Common myeloid progenitor, CD34-positive (primary cell): ENCODE results near the gene ZNG1B. TPM values are rescaled to one million over a fixed set of nuclear protein-coding genes. Genes with fewer than 3 reads are reported as not detected.
"Not testable (repeated sequence)": the region's sequence is repeated elsewhere in the genome, so short reads cannot be mapped to it uniquely, and the experiment has no call there.

Source experiments
- CTCF ChIA-PET: fragments of 350-600 bp; sonication (Branson Sonifier 250); formaldehyde crosslinking; loops from one replicate; lab custom pipeline; 2021; ENCODE audit warnings: antibody characterized with exemption; lab: Charles Lee
- POLR2A ChIA-PET: fragments of 350-600 bp; sonication (Branson Sonifier 250); formaldehyde crosslinking; loops from one replicate; lab custom pipeline; 2021; ENCODE audit warnings: antibody characterized with exemption; lab: Charles Lee
- DNase-seq, 3 donors: peaks; one replicate each; pipeline versions ENCODE4 v3.0.0 to v3.0.0-alpha.2; 2013
- H3K27ac ChIP-seq, 2 experiments: 1 replicate in 1 of 2; 2 replicates in 1 of 2; pipeline ENCODE4 v1.7.0; 2013; ENCODE audit warnings: inconsistent platforms in 2 of 2, low read length in 2 of 2, mild to moderate bottlenecking in 2 of 2, low read depth in 1 of 2, moderate library complexity in 1 of 2; ENCODE audit not compliant: severe bottlenecking in 2 of 2, insufficient read depth in 1 of 2, poor library complexity in 1 of 2
- H3K27me3 ChIP-seq, 5 experiments: replicated peaks in 2 of 5; 1 replicate in 3 of 5; 2 replicates in 2 of 5; pipeline versions ENCODE4 v1.6.1 to v1.7.0; 2013; ENCODE audit warnings: low read length in 4 of 5, mild to moderate bottlenecking in 2 of 5, moderate library complexity in 2 of 5, inconsistent platforms in 1 of 5; ENCODE audit not compliant: insufficient read depth in 5 of 5, control insufficient read depth in 4 of 5
- H3K36me3 ChIP-seq, 4 experiments: 1 replicate in 2 of 4; 2 replicates in 2 of 4; pipeline versions ENCODE4 v1.6.1 to v1.7.0; 2013; ENCODE audit warnings: low read length in 3 of 4, control low read depth in 1 of 4, mild to moderate bottlenecking in 1 of 4; ENCODE audit not compliant: control insufficient read depth in 4 of 4, insufficient read depth in 4 of 4
- H3K4me1 ChIP-seq, 4 experiments: 1 replicate in 3 of 4; 2 replicates in 1 of 4; pipeline versions ENCODE4 v1.6.1 to v1.7.1; 2013; ENCODE audit warnings: low read length in 3 of 4, mild to moderate bottlenecking in 3 of 4, control low read depth in 1 of 4, inconsistent platforms in 1 of 4, moderate library complexity in 1 of 4; ENCODE audit not compliant: control insufficient read depth in 4 of 4, insufficient read depth in 4 of 4; ENCODE audit errors: control extremely low read depth in 1 of 4
- H3K4me3 ChIP-seq, 7 experiments: 1 replicate in 4 of 7; 2 replicates in 3 of 7; pipeline versions ENCODE4 v1.5.1 to v1.7.0; 2013; ENCODE audit warnings: mild to moderate bottlenecking in 7 of 7, low read length in 6 of 7, moderate library complexity in 6 of 7, inconsistent platforms in 2 of 7, low read depth in 2 of 7, control low read depth in 1 of 7; ENCODE audit not compliant: insufficient read depth in 4 of 7, control insufficient read depth in 1 of 7; ENCODE audit errors: extremely low read depth in 1 of 7
- H3K9me3 ChIP-seq, 5 experiments: 1 replicate in 4 of 5; 2 replicates in 1 of 5; pipeline versions ENCODE4 v1.6.1 to v1.7.1; 2013; ENCODE audit warnings: low read length in 4 of 5, mild to moderate bottlenecking in 2 of 5, inconsistent platforms in 1 of 5, low read depth in 1 of 5, moderate library complexity in 1 of 5; ENCODE audit not compliant: control insufficient read depth in 4 of 5, insufficient read depth in 2 of 5; ENCODE audit errors: control extremely low read depth in 1 of 5
- WGBS: methylation state at CpG from one replicate; pipeline ENCODE4 v1.1.5; 2013; ENCODE audit not compliant: insufficient coverage; 5-methylcytosine and 5-hydroxymethylcytosine counted together
- polyA plus RNA-seq: library from polyadenylated mRNA; unstranded; fragments of 120-200 nt; gene quantifications from one replicate; pipeline ENCODE4 v1.2.1, GENCODE V29; 2013

Gene ZNG1B
- 45.7 TPM for polyA plus RNA-seq

GRCh38 chr2:113437508-113438465 is at the start of gene ZNG1B:
ZNG1B (plus strand) TSS chr2:113437691; CDS start chr2:113437869, 178 bp downstream.
- H3K27me3 ChIP-seq, H3K36me3 ChIP-seq, H3K9me3 ChIP-seq, H3K4me1 ChIP-seq, CTCF ChIA-PET, POLR2A ChIA-PET: not testable (repeated sequence)
- H3K4me3 ChIP-seq, result peak within 1 kb of the TSS; percentile 26 to 76 (median 64)
- 0% methylated on average over 3 of the region's 56 CpGs for WGBS
- peak; percentile 1 to 32 (median 22) for DNase-seq
- H3K27ac ChIP-seq, result peak within 1 kb of the TSS in 1 of 2 experiments; percentile 75

DNA sequence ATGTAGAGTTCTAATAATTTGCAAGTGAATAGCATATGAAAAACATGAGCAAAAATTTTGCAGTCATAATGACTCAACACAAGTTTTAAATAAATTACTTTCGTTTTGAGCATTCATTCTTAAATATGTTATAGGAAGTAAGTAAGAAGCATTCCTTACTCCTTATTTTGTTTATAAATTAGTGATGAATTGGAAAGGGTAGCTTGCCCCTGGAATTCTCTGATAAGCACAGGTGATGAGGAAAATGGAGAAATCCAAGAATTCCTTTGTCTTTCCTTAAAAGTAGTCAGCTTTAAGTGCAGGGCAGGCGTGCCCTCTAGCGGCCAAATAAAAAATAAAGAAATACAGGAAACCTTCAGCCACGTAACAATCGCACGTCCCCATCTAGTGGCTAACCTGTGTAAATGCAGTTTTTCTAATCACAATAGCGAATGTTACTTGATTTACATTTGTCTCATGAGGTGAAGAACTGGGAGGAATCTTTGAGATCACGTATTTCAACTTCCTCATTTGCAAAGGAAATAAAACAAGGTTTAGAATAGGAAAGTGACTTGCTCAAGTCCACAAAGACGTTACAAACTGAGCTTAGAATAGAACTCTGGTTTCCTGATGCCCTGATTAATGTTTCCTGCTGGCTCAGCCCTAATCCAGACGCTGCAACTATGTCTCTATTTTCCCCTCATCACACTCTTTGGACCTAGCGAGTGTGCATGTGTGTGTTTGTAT is 47.2 kb upstream of the ZNG1B start:
- DNase-seq, result peak; percentile 91 to 98 (median 95)
- WGBS, result 0% methylated on average over 8 of the region's 11 CpGs
- CTCF ChIA-PET, result interaction anchor here (0.7 to 3.3 kb wide), 25 partner anchors 9 to 310 kb away, joined by 3 to 36 read pairs (median 5); partner anchors contain the start of gene PSD4
- POLR2A ChIA-PET, result no interaction called here
- Histone ChIP-seq H3K27ac (peak overlapping the region; percentile 74 to 87), H3K4me3 (peak overlapping the region in 6 of 7 experiments; percentile 47 to 76 (median 64)), H3K36me3 (no peaks in the 10 kb centered on the region), H3K4me1 (peaks cover 0 to 11% (median 8%) of the 10 kb centered on the region in 4 experiments), H3K27me3 (no peaks in the 10 kb centered on the region), H3K9me3 (no peaks in the 10 kb centered on the region)

- peak in 2 of 3 donors; percentile 17 to 30 for DNase-seq
- H3K4me1 ChIP-seq, result peaks cover 0 to 11% (median 8%) of the 10 kb centered on the region in 4 experiments
- H3K36me3 ChIP-seq, result no peaks in the 10 kb centered on the region
- CTCF ChIA-PET, result interaction anchor here (0.7 to 3.3 kb wide), 20 partner anchors 8 to 311 kb away, joined by 3 to 36 read pairs (median 6); no protein-coding TSS in a partner anchor
- 69% methylated on average over 6 of the region's 6 CpGs for WGBS
- POLR2A ChIA-PET, result no interaction called here
- no peak overlapping the region for H3K27ac ChIP-seq
- no peak overlapping the region for H3K4me3 ChIP-seq
- no peaks in the 10 kb centered on the region for H3K9me3 ChIP-seq
- no peaks in the 10 kb centered on the region for H3K27me3 ChIP-seq
These were observed 46.4 kb upstream of the ZNG1B start for GRCh38 chr2:113391073-113391472.

DNA sequence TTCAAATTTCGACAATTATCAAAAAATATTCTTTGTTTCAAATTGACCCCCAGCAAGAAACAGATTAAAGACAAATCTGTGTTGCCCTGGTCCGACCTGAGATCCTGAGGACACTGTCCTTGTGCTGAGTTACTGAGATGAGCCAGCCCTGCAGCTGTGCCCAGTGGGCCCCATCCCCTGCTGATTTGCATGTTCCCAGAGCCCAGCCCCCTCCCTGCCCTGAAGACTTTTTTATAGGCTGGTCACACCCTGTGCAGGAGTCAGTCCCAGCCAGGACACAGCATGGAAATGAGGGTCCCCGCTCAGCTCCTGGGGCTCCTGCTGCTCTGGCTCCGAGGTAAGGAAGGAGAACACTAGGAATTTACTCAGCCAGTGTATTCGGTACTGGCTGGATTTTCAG is 31.4 kb upstream of the ZNG1B start:
- H3K9me3 ChIP-seq, result no peaks in the 10 kb centered on the region
- H3K4me1 ChIP-seq, result peaks cover 0 to 29% (median 22%) of the 10 kb centered on the region in 4 experiments
- POLR2A ChIA-PET, result no interaction called here
- H3K27me3 ChIP-seq, result no peaks in the 10 kb centered on the region
- no peak overlapping the region for H3K4me3 ChIP-seq
- H3K27ac ChIP-seq, result no peak overlapping the region
- no peaks in the 10 kb centered on the region for H3K36me3 ChIP-seq
- CTCF ChIA-PET, result no interaction called here
- 93% methylated on average over 4 of the region's 5 CpGs for WGBS
- no peak for DNase-seq

DNA sequence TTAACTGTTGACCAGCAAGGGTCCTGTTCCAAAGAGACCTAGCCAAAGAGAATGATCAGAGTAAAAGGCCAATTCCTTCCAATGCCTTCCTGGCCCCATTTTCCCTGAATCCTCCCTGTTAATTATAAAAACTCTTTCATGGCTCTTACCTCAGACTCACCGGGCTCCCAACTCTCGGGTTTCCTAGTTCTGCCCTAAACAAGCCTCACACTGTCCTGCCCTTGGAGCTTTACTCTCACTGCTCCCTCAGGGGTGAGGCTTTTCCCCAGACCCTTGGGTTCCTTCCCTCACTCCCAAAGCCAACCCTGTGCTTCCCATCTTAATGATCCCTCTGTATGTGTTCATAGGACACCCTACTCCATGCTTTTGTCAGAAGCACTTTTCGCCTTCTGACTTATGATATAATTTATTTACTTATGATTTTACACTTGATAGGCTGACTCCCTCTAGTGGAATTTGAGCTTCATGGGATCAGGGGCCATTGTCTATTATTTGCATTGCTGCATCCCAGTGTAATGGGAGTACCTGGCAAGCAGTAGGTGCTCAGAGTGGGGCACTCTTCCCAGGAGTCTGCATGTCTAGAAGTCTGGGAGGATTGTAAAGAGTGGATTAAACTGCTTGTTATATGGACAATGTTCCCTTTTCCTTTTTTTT is 29.9 kb upstream of the ZNG1B start:
- DNase-seq, result peak; percentile 52 to 70 (median 64)
- WGBS, result 88% methylated on average over 2 of the region's 3 CpGs
- H3K36me3 ChIP-seq, result no peaks in the 10 kb centered on the region
- POLR2A ChIA-PET, result no interaction called here
- peaks cover 0 to 29% (median 22%) of the 10 kb centered on the region in 4 experiments for H3K4me1 ChIP-seq
- H3K4me3 ChIP-seq, result no peak overlapping the region
- CTCF ChIA-PET, result interaction anchor here (0.8 to 2.3 kb wide), 5 partner anchors 17 to 269 kb away, joined by 3 to 10 read pairs (median 4); no protein-coding TSS in a partner anchor
- H3K27me3 ChIP-seq, result no peaks in the 10 kb centered on the region
- no peak overlapping the region for H3K27ac ChIP-seq
- no peaks in the 10 kb centered on the region for H3K9me3 ChIP-seq

DNA sequence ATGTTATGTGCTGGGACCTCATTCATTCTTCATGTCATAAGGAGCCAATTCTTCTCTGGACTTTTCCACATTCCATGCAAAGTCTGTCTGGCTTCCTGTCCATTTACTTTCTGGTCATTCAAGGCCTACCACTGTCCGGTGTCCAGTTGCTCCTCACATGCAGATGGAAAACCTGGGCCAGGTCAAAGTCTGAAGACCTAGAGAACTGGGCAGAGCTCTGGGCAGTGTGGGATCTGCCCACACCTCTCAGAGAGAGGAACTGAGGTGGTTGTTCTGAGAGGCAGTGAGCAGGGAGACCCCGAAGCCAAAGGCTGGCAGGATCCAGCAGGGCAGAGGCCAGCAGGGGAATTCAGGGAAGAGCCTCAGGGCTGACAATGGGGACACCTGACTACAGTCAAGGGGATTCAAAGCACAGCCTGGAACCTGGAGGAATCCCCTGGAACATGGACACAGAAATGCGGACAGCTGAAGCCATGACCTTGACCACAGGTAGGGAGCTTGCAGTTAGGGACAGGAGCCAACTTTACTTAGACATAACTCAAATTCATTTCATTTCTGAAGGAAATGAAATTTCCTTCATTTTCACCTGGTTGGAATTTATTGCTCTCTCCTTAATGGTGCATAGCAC is 25.7 kb upstream of the ZNG1B start:
- WGBS, result no CpG with 5 or more reads among the region's 3 CpGs
- H3K4me1 ChIP-seq, POLR2A ChIA-PET, H3K36me3 ChIP-seq, H3K27ac ChIP-seq, H3K9me3 ChIP-seq, CTCF ChIA-PET, DNase-seq, H3K4me3 ChIP-seq, H3K27me3 ChIP-seq: not testable (repeated sequence)
